ENCODE measurements around the gene ATP13A2. TPM values are rescaled to one million over a fixed set of nuclear protein-coding genes. Genes with fewer than 3 reads are reported as not detected.

Gene ATP13A2
- total RNA-seq, 1 experiment from 2014 or later: 39.9 TPM

DNA sequence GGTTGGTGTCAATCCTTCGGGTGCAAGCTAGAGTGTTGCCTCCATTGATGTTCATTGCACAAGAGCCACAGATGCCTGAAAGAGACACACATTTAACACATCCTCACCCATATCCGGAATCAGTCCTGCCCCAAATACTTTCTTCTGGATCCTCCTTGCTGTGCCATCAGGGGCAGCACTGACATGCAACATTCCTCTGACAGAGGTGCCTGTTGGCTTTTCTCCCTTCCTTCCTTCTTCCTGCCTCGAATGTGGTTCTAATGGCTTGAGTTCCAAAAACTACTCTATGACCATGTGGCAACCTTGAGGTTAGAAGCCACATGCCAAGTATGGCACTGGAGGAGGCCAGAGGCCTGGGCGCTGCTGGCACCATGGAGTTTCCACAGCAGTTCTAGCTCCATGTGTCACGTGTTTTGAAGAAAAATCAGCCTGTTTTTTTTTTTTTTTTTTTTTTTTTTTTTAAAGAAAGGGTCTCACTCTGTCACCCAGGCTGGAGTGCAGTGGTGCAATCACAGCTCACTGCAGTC, 17.0 kb upstream of the ATP13A2 start:
- no peak for DNase-seq (ENCODE audit: low spot score)

- DNase-seq (ENCODE audit: low spot score): no peak
Observed at GRCh38 chr1:17027900-17028299, 16.2 kb upstream of the ATP13A2 start.

GRCh38 chr1:17027403-17027802, 15.7 kb upstream of the ATP13A2 start:
- no peak for DNase-seq (ENCODE audit: low spot score)

DNA sequence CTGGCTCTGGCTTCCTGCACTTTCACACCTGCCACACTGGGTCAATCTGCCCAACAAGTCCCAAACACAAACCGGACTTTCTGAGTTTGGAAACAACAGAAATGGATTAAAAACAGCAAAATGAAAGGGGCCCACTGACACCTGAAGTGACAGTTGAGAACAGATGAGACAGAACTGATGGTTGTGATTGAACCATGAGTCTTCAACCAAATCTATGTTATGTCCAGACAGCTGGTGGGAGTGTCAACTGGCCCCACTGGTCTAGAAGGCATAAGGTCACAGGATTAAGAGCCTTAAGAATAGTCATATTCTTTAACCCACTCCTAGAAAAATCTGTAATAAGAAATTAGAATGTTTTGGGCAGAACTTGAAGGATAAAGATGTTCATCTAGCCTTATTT, 13.0 kb upstream of the ATP13A2 start:
- no peak for DNase-seq (ENCODE audit: low spot score)

GRCh38 chr1:17023573-17023972, 11.8 kb upstream of the ATP13A2 start:
- no peak for DNase-seq (ENCODE audit: low spot score)

GRCh38 chr1:17023102-17023501, 11.4 kb upstream of the ATP13A2 start:
- DNase-seq (ENCODE audit: low spot score): no peak

DNA sequence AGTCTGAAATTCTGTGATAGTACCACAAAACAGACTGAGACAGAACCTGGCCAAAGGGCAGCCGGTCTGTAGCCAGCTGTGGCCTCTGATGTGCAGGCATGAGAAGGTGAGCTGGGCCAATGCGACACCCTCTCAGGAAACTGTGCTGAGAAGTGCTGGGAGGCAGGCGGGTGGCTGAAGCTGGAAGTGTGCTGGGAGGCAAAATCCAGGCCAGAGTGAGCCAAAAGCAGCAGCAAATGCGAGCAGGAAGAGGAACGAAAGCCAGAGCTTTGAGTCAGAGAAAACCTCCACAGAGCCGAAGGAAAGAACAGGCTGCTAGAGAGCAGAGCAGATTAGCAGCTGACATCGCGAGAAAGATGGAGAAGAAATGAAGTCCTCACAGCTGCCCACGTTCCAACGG, 10.2 kb upstream of the ATP13A2 start:
- DNase-seq (ENCODE audit: low spot score): no peak

- no peak for DNase-seq (ENCODE audit: low spot score)
Observed at GRCh38 chr1:17020502-17020901, 8.8 kb upstream of the ATP13A2 start.

DNA sequence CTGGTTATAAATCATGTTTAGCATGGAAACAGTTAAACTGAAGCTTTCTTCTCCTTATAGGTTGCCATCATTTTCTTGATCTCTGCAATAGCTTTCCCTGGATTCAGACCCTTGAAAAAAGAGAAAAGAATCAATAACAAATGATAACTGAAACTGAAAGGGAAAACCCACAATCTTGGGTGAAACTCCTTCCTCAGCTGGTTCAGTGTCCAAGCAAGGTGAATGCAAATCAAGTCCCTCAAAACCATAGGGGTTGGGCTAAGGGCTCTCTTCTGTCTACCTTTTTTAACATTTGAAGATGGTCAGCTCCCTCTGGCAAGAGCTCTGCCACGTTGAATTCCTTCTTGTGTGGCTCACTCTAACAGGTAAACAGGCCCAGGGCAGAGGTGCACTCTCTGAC, 7.1 kb upstream of the ATP13A2 start:
- no peak for DNase-seq (ENCODE audit: low spot score)

- no peak for DNase-seq (ENCODE audit: low spot score)
Observed at GRCh38 chr1:17017435-17017834, 5.7 kb upstream of the ATP13A2 start.

- peak; percentile 74 for DNase-seq (ENCODE audit: low spot score)
Observed at GRCh38 chr1:17016317-17016661, 4.6 kb upstream of the ATP13A2 start.

- no peak for DNase-seq (ENCODE audit: low spot score)
Observed at GRCh38 chr1:17014671-17015567, 3.2 kb upstream of the ATP13A2 start.

DNA sequence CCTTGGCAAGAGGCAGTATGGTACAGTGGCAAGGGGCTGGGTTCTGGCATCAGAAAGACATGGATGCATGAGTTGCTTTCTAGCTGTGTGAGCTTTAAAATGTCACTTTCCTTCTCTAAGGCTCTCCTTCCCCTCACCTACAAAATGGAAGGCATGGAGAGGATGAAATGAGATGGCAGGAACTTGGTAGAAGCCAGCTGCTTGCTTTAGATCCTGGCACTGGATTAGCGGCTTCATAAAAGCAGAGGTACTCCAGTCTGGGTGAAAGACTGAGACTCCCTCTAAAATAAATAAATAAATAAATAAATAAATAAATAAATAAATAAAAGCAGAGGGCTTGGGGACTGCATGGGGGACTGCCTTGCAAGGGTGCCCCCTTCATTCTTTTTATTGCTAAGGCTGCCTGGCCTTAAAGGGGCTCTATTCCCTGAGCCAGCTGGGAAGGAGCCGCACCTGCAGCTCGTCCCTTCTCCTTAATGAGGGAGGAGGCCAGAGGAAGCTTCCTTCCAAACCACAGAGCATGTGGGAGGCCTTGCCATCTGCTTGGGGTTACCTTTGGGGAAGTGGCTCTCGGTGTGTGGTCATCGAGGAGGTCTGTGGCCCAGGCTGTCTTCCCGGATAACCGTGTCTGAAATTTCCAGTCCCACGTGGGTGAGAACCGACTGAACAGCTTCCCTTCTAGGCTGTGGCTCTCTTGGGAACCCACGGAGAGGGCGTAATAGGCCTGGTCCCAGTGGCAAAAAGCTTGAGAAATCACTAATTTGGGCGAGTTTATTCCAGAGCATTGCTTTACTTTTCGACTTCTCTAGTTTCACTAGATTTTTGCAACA, 2.0 kb upstream of the ATP13A2 start:
- DNase-seq (ENCODE audit: low spot score): peak; percentile 66

- peak; percentile 91 for DNase-seq (ENCODE audit: low spot score)
Observed at GRCh38 chr1:17012775-17013490, 1.2 kb upstream of the ATP13A2 start.

- no peak for DNase-seq (ENCODE audit: low spot score)
Observed at GRCh38 chr1:17011092-17011438, 663 bp downstream of the ATP13A2 start.

DNA sequence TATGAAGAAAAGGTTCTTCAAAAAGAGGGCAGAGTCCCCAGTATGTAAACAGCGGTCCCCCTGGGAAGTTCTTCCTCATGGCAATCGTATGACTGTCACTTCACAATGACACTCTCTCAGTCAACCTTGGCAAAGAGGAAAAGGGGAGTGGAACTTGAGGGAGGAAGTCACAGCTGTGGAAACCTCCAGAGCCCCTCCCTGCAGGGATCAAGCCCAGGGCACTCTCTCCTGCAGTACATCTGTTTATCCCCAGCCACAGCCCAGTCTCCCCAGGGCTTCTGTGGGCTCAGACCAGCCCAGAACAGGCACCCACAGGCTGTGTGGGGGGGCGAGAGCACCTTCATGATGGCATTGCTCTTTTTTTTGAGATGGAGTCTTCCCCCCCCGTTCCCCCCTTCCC, 2.0 kb downstream of the ATP13A2 start:
- peak; percentile 12 for DNase-seq (ENCODE audit: low spot score)

DNA sequence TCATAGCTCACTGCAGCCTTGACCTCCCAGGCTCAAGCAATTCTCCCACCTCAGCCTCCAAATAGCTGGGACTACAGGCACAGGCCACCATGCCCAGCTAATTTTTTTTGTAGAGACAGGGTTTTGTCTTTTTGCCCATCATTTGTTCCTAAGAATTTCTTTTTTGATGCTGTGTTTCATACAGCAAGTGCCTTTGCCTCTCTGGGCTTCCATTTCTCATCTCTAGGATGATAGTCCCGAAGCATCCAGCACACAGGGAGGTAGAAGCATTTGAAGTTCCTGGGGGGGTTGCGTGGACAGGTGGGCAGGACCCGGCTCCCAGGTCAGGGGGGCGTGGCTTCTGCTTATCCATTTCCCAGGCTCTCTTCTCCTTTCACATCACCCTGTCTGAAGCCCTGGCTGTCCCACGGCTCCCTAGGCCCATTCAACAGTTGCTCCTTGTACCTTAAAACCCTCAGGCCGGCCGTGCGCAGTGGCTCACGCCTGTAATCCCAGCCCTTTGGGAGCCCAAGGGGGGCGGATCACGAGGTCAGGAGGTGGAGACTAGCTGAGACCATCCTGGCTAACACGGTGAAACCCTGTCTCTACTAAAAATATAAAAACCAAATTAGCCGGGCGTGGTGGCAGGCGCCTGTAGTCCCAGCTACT, 3.4 kb downstream of the ATP13A2 start:
- DNase-seq (ENCODE audit: low spot score): no peak

DNA sequence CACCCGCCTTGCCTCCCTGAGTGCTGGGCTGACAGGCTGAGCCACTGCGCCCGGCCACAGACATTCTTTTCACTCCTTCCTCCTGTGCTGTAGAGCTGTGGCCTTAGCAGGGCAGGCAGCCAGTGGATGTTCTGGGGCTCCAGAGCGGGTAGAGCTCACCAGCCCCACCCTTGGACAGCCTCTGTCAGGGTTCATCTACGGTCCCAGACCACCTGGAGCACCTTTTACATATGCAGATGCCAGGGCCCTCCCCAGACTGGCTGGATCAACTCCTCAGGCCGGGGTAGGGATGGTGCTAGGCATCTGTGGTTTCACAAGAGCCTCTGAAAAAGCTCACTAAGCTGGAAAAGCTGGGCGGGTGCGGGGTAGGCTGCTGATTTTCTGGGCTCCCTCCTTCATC, 4.6 kb downstream of the ATP13A2 start:
- DNase-seq (ENCODE audit: low spot score): no peak

DNA sequence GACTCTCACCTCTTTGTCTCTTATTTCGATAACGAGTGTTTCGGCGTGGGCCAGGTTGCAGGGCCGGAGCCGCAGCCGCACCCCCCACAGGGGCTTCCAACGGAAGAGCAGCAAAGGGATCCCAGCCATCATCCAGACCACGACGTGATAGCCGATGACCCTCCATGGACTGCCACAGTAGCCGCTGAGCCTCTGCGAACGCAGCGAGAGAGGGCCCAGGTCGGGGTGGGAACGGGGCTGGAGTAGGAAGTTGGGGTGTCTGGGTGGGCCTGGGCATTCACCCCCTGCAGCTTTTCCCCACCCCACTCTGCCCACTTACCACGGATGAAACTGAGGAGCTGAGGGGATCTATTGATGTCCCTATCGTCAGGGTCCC, 6.4 kb downstream of the ATP13A2 start:
- no peak for DNase-seq (ENCODE audit: low spot score)

DNA sequence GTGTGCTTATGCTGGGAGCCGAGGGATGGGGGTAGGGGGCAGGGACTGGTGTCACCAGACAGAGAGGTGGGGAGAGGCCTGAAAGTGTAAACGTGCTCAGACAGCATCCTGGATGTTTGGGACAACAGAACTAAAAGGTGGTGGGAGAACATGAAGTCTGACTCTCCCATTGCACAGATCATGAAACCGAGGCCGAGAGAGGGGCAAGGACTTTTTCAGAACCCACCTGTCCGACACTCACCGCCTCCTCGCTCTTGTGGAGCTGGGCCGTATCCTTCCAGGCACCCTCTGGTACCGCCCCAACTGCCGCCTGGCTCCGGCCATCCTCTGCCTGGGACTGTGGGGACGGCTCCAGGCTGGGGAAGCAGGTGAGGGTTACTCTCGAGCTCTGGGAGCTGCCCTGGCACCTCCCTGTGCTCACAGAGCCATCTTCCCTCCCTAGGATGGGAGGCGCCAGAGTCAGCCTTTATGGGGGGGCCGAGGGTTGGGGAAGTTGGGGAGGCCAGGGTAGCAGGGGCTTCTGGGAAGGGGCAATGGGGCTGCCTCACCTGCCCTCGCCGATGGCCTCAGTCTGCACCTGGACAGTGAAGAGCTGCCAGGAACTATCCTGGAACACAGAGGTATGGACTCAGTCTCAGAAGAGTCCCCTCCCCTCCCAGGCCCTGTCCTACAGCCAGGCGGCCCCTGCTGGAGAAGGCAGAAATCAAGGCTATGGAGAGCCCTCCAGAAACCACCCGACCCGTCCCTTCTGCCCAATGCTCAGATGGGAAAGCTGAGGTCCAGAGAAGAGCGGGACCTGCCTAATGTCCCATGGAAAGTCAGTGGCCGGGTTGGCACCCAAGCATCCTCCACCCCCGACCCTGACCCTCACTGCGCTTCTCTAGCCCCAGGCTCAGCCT, 7.0 kb downstream of the ATP13A2 start:
- DNase-seq (ENCODE audit: low spot score): no peak

GRCh38 chr1:17002524-17002902, 9.2 kb downstream of the ATP13A2 start:
- no peak for DNase-seq (ENCODE audit: low spot score)
